H9 (cell line): Measurements from ENCODE around the gene AXIN1. TPM values are rescaled to one million over a fixed set of nuclear protein-coding genes. Genes with fewer than 3 reads are reported as not detected.

Experiments used
- DNase-seq: peaks from one replicate; pipeline ENCODE4 v3.0.0-alpha.2; 2017
- H2AFZ ChIP-seq: one replicate; pipeline ENCODE4 v1.6.1; 2013; ENCODE audit warnings: mild to moderate bottlenecking, low read length, control low read depth, moderate library complexity
- H2AK5ac ChIP-seq: 2 replicates; pipeline ENCODE4 v1.6.1; 2013; ENCODE audit warnings: low read length, control low read depth, mixed read lengths; ENCODE audit not compliant: insufficient read length
- H2BK120ac ChIP-seq: one replicate; pipeline ENCODE4 v1.6.1; 2013; ENCODE audit warnings: low read depth, mild to moderate bottlenecking, low read length, control low read depth, inconsistent platforms; ENCODE audit not compliant: poor library complexity, severe bottlenecking
- H2BK12ac ChIP-seq: 2 replicates; pipeline ENCODE4 v1.6.1; 2013; ENCODE audit warnings: low read length, control low read depth, mixed read lengths, low read depth; ENCODE audit not compliant: insufficient read length
- H2BK15ac ChIP-seq: 2 replicates; pipeline ENCODE4 v1.6.1; 2013; ENCODE audit warnings: low read depth, low read length, control low read depth
- H2BK20ac ChIP-seq: one replicate; pipeline ENCODE4 v1.6.1; 2013; ENCODE audit warnings: low read depth, mild to moderate bottlenecking, low read length, control low read depth, inconsistent platforms; ENCODE audit not compliant: poor library complexity, severe bottlenecking
- H2BK5ac ChIP-seq: 2 replicates; pipeline ENCODE4 v1.6.1; 2013; ENCODE audit warnings: low read length, control low read depth, mixed read lengths; ENCODE audit not compliant: insufficient read length
- H3K14ac ChIP-seq: 2 replicates; pipeline ENCODE4 v1.6.1; 2013; ENCODE audit warnings: low read length, control low read depth; ENCODE audit not compliant: insufficient read depth
- H3K18ac ChIP-seq: 2 replicates; pipeline ENCODE4 v1.6.1; 2013; ENCODE audit warnings: low read depth, mild to moderate bottlenecking, mixed read lengths, low read length, control low read depth; ENCODE audit not compliant: insufficient read length
- H3K23ac ChIP-seq: 2 replicates; pipeline ENCODE4 v1.6.1; 2013; ENCODE audit warnings: low read length, control low read depth, mixed read lengths, low read depth; ENCODE audit not compliant: insufficient read length
- H3K23me2 ChIP-seq: 2 replicates; pipeline ENCODE4 v1.6.1; 2013; ENCODE audit warnings: low read depth, mild to moderate bottlenecking, mixed read lengths, low read length, control low read depth; ENCODE audit not compliant: insufficient read length, poor library complexity, severe bottlenecking
- H3K27ac ChIP-seq: 2 replicates; pipeline ENCODE4 v1.5.1; 2013; ENCODE audit warnings: low read length, control low read depth, mixed read lengths, low read depth; ENCODE audit not compliant: insufficient read length
- H3K27me3 ChIP-seq: 2 replicates; pipeline ENCODE4 v1.6.1; 2013; ENCODE audit warnings: low read length, control low read depth, inconsistent platforms; ENCODE audit not compliant: insufficient read depth
- H3K4ac ChIP-seq: 2 replicates; pipeline ENCODE4 v1.6.1; 2013; ENCODE audit warnings: low read depth, mild to moderate bottlenecking, control low read depth, inconsistent platforms, low read length, moderate library complexity
- H3K4me1 ChIP-seq: 2 replicates; pipeline ENCODE4 v1.6.1; 2013; ENCODE audit warnings: low read length, control low read depth, inconsistent platforms; ENCODE audit not compliant: insufficient read depth
- H3K4me2 ChIP-seq: 2 replicates; pipeline ENCODE4 v1.6.1; 2013; ENCODE audit warnings: low read length, control low read depth, mixed read lengths; ENCODE audit not compliant: insufficient read length, insufficient read depth
- H3K56ac ChIP-seq: 2 replicates; pipeline ENCODE4 v1.6.1; 2013; ENCODE audit warnings: low read depth, mild to moderate bottlenecking, mixed read lengths, low read length, control low read depth; ENCODE audit not compliant: insufficient read length
- H3K79me1 ChIP-seq: 2 replicates; pipeline ENCODE4 v1.6.1; 2013; ENCODE audit warnings: low read depth, mild to moderate bottlenecking, moderate library complexity, low read length, control low read depth, inconsistent platforms; ENCODE audit not compliant: insufficient read depth, poor library complexity, severe bottlenecking
- H3K79me2 ChIP-seq: 2 replicates; pipeline ENCODE4 v1.6.1; 2013; ENCODE audit warnings: low read length, control low read depth, inconsistent platforms; ENCODE audit not compliant: insufficient read depth
- H3K9ac ChIP-seq: 2 replicates; pipeline ENCODE4 v1.6.1; 2013; ENCODE audit warnings: low read length, control low read depth, mixed read lengths; ENCODE audit not compliant: insufficient read length; ENCODE audit errors: extremely low read depth
- H3K9me3 ChIP-seq: one replicate; pipeline ENCODE4 v1.6.1; 2013; ENCODE audit warnings: low read depth, low read length, inconsistent platforms; ENCODE audit not compliant: control insufficient read depth
- H3T11ph ChIP-seq: one replicate; pipeline ENCODE4 v1.6.1; 2013; ENCODE audit warnings: mild to moderate bottlenecking, low read length, control low read depth, inconsistent platforms
- H4K20me1 ChIP-seq: one replicate; pipeline ENCODE4 v1.6.1; 2013; ENCODE audit not compliant: control insufficient read depth, insufficient read length, insufficient read depth
- H4K5ac ChIP-seq: 2 replicates; pipeline ENCODE4 v1.6.1; 2013; ENCODE audit warnings: low read depth, mild to moderate bottlenecking, mixed read lengths, low read length, control low read depth; ENCODE audit not compliant: insufficient read length
- H4K8ac ChIP-seq: replicated peaks from 2 replicates; pipeline ENCODE4 v1.6.1; 2013; ENCODE audit warnings: low read length, control low read depth, mixed read lengths, low read depth; ENCODE audit not compliant: insufficient read length
- H4K91ac ChIP-seq: 2 replicates; pipeline ENCODE4 v1.6.1; 2013; ENCODE audit warnings: low read depth, mild to moderate bottlenecking, moderate library complexity, mixed read lengths, low read length, control low read depth; ENCODE audit not compliant: insufficient read length
- H3K27ac Mint-ChIP-seq, 3 experiments: 2 replicates in 2 of 3; 3 replicates in 1 of 3; pipeline ENCODE4 v1.8.0; 2020 to 2021; ENCODE audit warnings: mixed read lengths in 3 of 3, mild to moderate bottlenecking in 1 of 3, moderate library complexity in 1 of 3
- H3K27me3 Mint-ChIP-seq: 2 replicates; pipeline ENCODE4 v1.8.0; 2021; ENCODE audit warnings: low read depth, mild to moderate bottlenecking, moderate library complexity, mixed read lengths
- H3K36me3 Mint-ChIP-seq, 3 experiments: 2 replicates in 2 of 3; 3 replicates in 1 of 3; pipeline ENCODE4 v1.8.0; 2020 to 2021; ENCODE audit warnings: low read depth in 3 of 3, mixed read lengths in 3 of 3; ENCODE audit not compliant: insufficient read depth in 1 of 3
- H3K4me1 Mint-ChIP-seq, 2 experiments: 2 replicates each; pipeline ENCODE4 v1.8.0; 2020; ENCODE audit warnings: mixed read lengths in 2 of 2
- H3K4me3 Mint-ChIP-seq, 2 experiments: 2 replicates in 1 of 2; 3 replicates in 1 of 2; pipeline ENCODE4 v1.8.0; 2020 to 2021; ENCODE audit warnings: mild to moderate bottlenecking in 2 of 2, mixed read lengths in 2 of 2, moderate library complexity in 1 of 2
- H3K9me3 Mint-ChIP-seq, 2 experiments: 2 replicates in 1 of 2; 3 replicates in 1 of 2; pipeline ENCODE4 v1.8.0; 2020; ENCODE audit warnings: mild to moderate bottlenecking in 2 of 2, mixed read lengths in 2 of 2, moderate library complexity in 1 of 2
- WGBS: extraction: QIAGEN DNeasy Blood & Tissue Kit; methylation state at CpG from one replicate; pipeline ENCODE4 v1.1.7; 2013; ENCODE audit warnings: missing lambda C conversion rate, low lambda C conversion rate, mixed read lengths; ENCODE audit not compliant: insufficient read length; ENCODE audit errors: extremely low coverage; 5-methylcytosine and 5-hydroxymethylcytosine counted together
- total RNA-seq: library from RNA; stranded (reverse); gene quantifications from 2 replicates; pipeline ENCODE4 v1.2.1, GENCODE V29; 2021
- TF ChIP-seq, protein P1 (sequence below): fragments of 200-600 bp; sonication (generic); conservative IDR thresholded peaks from 3 replicates; pipeline ENCODE4 v1.8.0; 2021; ENCODE audit warnings: antibody characterized with exemption, mild to moderate bottlenecking

AXIN1 gene
- total RNA-seq, 1 experiment from 2014 or later, result 50.9 TPM

DNA sequence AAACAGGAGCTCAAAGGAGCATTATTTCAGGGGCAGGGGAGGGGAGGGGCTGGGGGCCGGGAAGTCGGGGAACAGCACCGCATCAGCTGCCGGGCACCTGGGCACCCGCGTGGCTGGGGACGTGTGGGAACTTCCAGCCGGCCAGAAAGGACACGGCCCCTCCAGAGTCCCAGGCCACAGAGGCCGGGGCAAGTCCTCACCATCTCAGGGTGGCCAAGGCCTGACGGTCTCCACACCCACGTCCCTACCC is 28.2 kb upstream of the AXIN1 start:
- no peak overlapping the region for H2BK12ac ChIP-seq
- TF ChIP-seq, protein P1, sequence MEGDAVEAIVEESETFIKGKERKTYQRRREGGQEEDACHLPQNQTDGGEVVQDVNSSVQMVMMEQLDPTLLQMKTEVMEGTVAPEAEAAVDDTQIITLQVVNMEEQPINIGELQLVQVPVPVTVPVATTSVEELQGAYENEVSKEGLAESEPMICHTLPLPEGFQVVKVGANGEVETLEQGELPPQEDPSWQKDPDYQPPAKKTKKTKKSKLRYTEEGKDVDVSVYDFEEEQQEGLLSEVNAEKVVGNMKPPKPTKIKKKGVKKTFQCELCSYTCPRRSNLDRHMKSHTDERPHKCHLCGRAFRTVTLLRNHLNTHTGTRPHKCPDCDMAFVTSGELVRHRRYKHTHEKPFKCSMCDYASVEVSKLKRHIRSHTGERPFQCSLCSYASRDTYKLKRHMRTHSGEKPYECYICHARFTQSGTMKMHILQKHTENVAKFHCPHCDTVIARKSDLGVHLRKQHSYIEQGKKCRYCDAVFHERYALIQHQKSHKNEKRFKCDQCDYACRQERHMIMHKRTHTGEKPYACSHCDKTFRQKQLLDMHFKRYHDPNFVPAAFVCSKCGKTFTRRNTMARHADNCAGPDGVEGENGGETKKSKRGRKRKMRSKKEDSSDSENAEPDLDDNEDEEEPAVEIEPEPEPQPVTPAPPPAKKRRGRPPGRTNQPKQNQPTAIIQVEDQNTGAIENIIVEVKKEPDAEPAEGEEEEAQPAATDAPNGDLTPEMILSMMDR, result no peak
- peak overlapping the region; percentile 81 to 88 for H3K4me3 Mint-ChIP-seq
- no peak overlapping the region for H3K9ac ChIP-seq
- no peak overlapping the region for H3K27ac ChIP-seq
- no peak overlapping the region for H2BK120ac ChIP-seq
- H2AK5ac ChIP-seq, result no peak overlapping the region
- no peaks in the 10 kb centered on the region; the same call in 1 of the 2 replicates for H3K4me1 ChIP-seq
- no peak overlapping the region for H2AFZ ChIP-seq
- no peak overlapping the region for H3K56ac ChIP-seq
- no peaks in the 10 kb centered on the region; the same call in 1 of the 2 replicates for H3K79me2 ChIP-seq
- no peaks in the 10 kb centered on the region for H3K9me3 ChIP-seq
- H3K9me3 Mint-ChIP-seq, result no peaks in the 10 kb centered on the region
- peaks cover 0 to 16% (median 5%) of the 10 kb centered on the region in 3 experiments; a peak in 6 of 7 replicates for H3K36me3 Mint-ChIP-seq
- no peaks in the 10 kb centered on the region for H4K20me1 ChIP-seq
- H2BK15ac ChIP-seq, result no peak overlapping the region
- H3T11ph ChIP-seq, result no peak overlapping the region
- H3K4ac ChIP-seq, result no peak overlapping the region
- no peak overlapping the region for H4K8ac ChIP-seq
- peaks cover 9% of the 10 kb centered on the region for H3K23me2 ChIP-seq
- no peak overlapping the region; a peak in 1 of 7 replicates for H3K27ac Mint-ChIP-seq
- no peak overlapping the region for H3K14ac ChIP-seq
- peaks cover 3% of the 10 kb centered on the region; the same call in 1 of the 2 replicates for H3K27me3 Mint-ChIP-seq
- H2BK5ac ChIP-seq, result no peak overlapping the region
- H3K79me1 ChIP-seq, result no peaks in the 10 kb centered on the region
- H3K4me2 ChIP-seq, result peak overlapping the region; percentile 45
- peaks cover 20 to 43% of the 10 kb centered on the region in 2 experiments for H3K4me1 Mint-ChIP-seq
- no peak overlapping the region for H4K91ac ChIP-seq
- WGBS, result no CpG with 5 or more reads among the region's 12 CpGs
- no peak overlapping the region for H3K23ac ChIP-seq
- H3K18ac ChIP-seq, result no peak overlapping the region
- no peak overlapping the region for H4K5ac ChIP-seq
- no peak overlapping the region for H2BK20ac ChIP-seq
- no peaks in the 10 kb centered on the region for H3K27me3 ChIP-seq
- no peak for DNase-seq
